HCT116 (cell line): ENCODE measurements around the gene SNRPD2.

Experiments used
- ATF3 ChIP-seq: IDR thresholded peaks from 2 replicates; pipeline ENCODE4 v1.6.1; 2012
- EZH2 ChIP-seq: fragments of 200-600 bp; sonication (generic); IDR thresholded peaks from 2 replicates; pipeline ENCODE4 v1.6.1; 2017; ENCODE audit warnings: antibody characterized with exemption, mixed run types
- EZH2phosphoT487 ChIP-seq: fragments of 200-600 bp; IDR thresholded peaks from 2 replicates; pipeline ENCODE4 v1.6.1; 2018; ENCODE audit warnings: antibody characterized with exemption, borderline replicate concordance
- POLR2A ChIP-seq: IDR thresholded peaks from 2 replicates; pipeline ENCODE4 v1.7.0; 2011; ENCODE audit warnings: borderline replicate concordance; ENCODE audit not compliant: insufficient read depth, insufficient read length; ENCODE audit errors: extremely low read depth
- RAD21 ChIP-seq: IDR thresholded peaks from 2 replicates; pipeline ENCODE4 v1.6.1; 2012; ENCODE audit warnings: low read depth, mild to moderate bottlenecking
- SIN3A ChIP-seq: IDR thresholded peaks from 2 replicates; pipeline ENCODE4 v1.6.1; 2012; ENCODE audit warnings: low read depth
- SP1 ChIP-seq: IDR thresholded peaks from 2 replicates; pipeline ENCODE4 v1.6.1; 2012; ENCODE audit warnings: low read depth
- TF ChIP-seq, protein P1 (sequence below), 3 experiments: fragments of 200-600 bp in 1 of 3; sonication (generic) in 1 of 3; IDR thresholded peaks in 2 of 3; conservative IDR thresholded peaks in 1 of 3; 2 replicates each; pipeline ENCODE4 v1.5.1; 2012 to 2017; ENCODE audit warnings: low read depth in 2 of 3, low read length in 2 of 3, antibody characterized with exemption in 1 of 3, borderline replicate concordance in 1 of 3, control low read depth in 1 of 3, mild to moderate bottlenecking in 1 of 3, mixed read lengths in 1 of 3, mixed run types in 1 of 3, moderate library complexity in 1 of 3; ENCODE audit not compliant: insufficient read depth in 1 of 3

DNA sequence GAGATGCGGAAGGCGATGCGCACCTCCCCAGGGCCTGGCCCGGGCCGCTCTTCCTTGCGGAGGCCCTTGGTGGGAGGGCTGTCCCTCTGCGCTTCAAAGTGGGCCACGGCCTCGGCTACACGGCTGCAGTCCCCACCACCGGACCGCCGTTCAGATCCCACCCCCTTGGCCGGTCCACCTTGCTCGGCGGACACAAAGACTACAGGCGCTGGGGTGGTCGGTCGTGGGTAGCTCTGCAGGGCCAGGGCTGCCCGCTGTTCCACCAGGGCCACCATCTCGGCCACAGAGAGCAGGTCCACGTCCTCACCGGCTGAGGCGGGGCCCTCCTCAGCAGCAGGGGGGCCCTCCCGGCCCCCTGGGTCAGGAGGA, 20.9 kb upstream of the SNRPD2 start:
- TF ChIP-seq EZH2phosphoT487 (no peak), SIN3A (no peak), RAD21 (no peak), POLR2A (no peak), EZH2 (no peak), SP1 (no peak), ATF3 (no peak)
- TF ChIP-seq, protein P1, sequence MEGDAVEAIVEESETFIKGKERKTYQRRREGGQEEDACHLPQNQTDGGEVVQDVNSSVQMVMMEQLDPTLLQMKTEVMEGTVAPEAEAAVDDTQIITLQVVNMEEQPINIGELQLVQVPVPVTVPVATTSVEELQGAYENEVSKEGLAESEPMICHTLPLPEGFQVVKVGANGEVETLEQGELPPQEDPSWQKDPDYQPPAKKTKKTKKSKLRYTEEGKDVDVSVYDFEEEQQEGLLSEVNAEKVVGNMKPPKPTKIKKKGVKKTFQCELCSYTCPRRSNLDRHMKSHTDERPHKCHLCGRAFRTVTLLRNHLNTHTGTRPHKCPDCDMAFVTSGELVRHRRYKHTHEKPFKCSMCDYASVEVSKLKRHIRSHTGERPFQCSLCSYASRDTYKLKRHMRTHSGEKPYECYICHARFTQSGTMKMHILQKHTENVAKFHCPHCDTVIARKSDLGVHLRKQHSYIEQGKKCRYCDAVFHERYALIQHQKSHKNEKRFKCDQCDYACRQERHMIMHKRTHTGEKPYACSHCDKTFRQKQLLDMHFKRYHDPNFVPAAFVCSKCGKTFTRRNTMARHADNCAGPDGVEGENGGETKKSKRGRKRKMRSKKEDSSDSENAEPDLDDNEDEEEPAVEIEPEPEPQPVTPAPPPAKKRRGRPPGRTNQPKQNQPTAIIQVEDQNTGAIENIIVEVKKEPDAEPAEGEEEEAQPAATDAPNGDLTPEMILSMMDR (IDR thresholded peaks at IDR 0.05 in 2 of 3, conservative IDR thresholded peaks at IDR 0.05 in 1 of 3; ENCODE audit: borderline replicate concordance in 1 of 3, insufficient read depth in 1 of 3, low read depth in 2 of 3, low read length in 2 of 3), result no peak
